HCEC 1CT (cell line): ENCODE measurements around the gene AKR1C4.
A peak's percentile ranks its signal among the peaks of the same experiment; 100 is the strongest.
"Not testable (repeated sequence)": the region's sequence is repeated elsewhere in the genome, so short reads cannot be mapped to it uniquely, and the experiment has no call there.

ENCODE experiments used
- DNase-seq: peaks from one replicate; pipeline ENCODE4 v3.0.0-alpha.2; 2017

Gene AKR1C4

DNA sequence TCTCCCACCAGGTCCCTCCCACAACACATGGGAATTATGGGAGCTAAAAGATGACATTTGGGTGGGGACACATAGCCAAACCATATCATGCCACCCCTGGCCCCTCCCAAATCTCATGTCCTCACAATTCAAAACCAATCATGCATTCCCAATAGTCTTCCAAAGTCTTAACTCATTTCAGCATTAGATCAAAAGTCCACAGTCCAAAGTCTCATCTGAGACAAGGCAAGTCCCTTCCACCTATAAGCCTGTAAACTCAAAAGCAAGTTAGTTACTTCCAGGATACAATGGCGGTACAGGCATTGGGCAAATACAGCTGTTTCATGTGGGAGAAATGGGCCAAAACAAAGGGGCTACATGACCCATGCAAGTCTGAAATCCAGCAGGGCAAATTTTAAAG is 13.1 kb downstream of the AKR1C4 start:
- DNase-seq = not testable (repeated sequence)

DNA sequence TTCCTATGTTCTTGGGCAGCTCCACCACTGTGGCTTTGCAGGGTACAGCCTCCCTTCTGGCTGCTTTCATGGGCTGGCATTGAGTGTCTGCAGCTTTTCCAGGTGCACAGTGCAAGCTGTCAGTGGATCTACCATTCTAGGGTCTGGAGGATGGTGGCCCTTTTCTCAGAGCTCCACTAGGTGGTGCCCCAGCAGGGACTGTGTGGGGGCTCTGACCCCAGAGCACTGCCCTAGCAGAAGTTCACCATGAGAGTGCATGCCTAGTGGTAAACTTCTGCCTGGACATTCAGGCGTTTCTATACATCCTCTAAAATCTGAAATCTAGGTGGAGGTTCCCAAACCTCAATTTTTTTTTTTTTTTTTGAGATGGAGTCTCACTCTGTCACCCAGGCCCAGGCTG is 13.6 kb downstream of the AKR1C4 start:
- DNase-seq = not testable (repeated sequence)

DNA sequence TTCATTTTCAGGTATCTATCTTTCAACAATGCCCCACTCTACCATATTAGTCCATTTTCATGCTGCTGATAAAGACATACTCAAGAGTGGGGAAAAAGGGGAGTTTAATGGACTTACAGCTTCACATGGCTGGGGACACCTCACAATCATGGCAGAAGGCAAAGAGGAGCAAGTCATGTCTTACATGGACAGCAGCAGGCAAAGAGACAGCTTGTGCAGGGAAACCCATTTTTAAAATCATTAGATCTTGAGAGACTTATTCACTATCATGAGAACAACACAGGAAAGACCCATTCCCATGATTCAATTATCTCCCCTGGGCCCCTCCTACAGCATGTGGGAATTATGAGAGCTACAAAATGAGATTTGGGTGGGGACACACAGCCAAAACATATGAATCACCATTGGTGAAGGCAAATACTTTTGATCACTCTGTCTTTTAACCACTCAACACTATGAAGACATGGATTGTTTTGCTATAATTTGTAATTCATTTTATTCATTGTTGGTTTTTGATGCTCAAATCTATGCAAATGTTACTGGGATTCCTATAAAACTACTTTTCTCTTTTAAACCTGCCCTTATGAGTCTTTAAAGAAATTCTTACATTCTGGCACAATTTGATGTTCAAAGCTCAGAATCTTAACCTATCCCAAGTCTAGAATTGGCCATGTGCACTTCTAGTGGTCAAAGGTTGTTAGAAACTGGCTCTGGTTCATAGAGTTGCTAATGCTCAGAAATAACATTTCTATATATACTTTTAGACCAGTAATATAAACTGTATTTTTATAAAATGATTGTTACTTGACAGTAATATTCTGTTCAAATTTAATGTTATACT is 15.3 kb downstream of the AKR1C4 start:
- DNase-seq = no peak

DNA sequence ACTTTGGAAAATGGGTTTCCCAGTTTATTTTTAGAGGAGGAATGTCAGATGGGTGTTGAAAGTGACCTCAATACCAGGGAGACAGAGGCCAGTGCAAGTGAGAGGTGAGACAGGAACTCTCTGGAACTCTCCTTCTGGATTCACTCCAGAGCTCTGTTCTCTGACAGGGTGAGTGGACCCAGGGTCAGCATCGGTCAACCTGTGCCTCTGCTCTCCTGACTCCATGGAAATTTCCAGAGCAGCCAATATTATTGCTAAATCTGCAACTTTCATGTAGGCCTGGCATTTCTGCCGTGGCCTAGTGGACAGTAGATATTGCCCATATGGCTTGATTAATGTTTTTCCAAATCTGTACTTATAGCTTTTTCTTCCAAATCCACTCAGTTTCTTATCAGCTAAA is 20.2 kb downstream of the AKR1C4 start:
- DNase-seq = no peak

DNA sequence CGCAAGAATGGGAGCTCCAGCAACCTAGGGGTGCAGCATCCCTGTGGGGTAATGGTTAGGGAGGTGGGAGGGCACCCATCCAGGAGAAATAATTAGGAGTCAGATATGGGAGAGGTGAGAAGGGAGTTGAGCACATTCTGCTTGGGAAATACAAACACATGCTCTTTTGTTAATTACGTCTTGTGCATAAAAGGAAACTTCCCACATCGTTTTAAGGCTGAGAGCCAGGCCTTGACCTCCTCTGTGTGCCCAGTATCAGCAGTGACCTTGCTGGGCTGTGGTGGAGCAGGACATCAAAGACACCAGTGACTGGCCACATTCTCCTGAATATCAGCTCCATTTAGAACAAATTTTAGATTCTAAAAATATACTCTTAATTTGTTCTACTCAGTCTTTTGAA is 22.6 kb downstream of the AKR1C4 start:
- no peak for DNase-seq

DNA sequence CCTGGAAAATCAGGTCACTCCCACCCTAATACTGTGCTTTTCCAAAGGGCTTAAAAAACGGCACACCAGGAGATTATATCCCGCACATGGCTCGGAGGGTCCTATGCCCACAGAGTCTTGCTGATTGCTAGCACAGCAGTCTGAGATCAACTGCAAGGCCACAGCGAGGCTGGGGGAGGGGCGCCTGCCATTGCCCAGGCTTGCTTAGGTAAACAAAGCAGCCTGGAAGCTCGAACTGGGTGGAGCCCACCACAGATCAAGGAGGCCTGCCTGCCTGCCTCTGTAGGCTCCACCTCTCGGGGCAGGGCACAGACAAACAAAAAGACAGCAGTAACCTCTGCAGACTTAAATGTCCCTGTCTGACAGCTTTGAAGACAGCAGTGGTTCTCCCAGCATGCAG is 26.3 kb downstream of the AKR1C4 start:
- not testable (repeated sequence) for DNase-seq

DNA sequence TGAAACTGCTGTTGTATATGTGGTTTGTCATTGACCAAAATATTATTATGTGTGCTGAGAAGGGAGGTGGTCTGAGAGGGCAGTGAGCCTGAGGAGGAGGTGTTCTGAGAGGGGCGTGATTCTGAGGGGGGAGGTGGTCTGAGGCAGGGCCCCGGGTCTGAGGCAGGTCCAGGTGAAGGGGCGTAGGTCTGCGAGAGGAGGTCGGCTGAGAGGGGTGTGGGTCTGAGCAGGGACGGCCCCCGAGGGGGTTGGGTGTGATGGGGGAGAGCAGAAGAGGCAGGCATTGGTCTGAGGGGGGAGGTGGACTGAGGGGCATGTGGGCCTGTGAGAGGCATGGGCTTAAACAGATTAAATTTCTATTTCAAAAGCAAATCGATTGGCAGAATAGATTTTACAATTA is 32.4 kb downstream of the AKR1C4 start:
- DNase-seq = no peak

DNA sequence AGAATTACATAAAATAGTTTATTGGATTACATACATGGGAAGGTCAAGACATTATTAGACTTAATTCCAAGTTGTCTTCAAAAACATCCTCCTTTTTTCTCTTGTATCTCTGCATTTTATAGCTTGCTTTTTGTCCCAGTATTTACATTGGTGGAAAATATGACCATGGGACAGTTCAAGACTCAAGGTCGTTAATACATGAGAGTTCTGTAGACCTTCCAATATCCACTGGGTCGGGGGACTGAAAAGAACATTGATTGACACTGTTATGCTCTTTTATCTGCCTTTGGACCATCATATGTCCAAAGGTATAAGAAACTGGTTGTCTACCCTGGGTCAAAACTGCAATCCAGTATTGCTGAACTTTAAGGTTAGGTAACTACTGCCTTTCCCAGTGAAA is 36.7 kb downstream of the AKR1C4 start:
- DNase-seq = no peak

DNA sequence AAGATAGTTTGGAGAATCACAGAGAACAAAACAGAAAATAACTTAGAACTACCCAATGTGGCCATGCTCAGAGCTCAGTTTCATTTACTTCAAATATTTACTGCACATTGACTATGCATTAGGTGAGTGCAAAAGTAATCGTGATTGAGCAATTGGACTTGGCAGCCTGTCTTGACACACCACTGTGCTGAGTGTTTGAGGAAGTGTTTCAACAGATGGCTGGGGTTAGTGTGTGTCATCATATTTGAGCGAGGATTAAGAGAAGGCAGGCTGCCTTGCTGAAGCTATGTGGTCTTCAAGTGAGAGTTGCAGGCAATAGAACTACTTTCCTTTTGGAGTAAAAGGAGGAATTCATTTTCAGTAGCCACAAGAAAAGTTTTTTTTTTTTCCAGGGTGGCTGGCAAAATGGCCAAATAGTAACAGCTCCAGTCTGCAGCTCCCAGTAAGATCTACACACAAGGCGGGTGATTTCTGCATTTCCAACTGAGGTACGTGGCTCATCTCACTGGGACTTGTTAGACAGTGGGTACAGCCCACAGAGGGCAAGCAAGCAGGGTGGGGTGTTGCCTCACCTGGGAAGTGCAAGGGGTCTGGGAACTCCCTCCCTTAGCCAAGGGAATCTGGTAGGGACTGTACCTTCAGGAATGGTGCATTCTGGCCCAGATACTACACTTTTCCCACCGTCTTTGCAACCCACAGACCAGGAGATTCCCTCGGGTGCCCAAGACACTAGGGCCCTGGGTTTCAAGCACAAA is 37.6 kb downstream of the AKR1C4 start:
- DNase-seq = peak; percentile 85

DNA sequence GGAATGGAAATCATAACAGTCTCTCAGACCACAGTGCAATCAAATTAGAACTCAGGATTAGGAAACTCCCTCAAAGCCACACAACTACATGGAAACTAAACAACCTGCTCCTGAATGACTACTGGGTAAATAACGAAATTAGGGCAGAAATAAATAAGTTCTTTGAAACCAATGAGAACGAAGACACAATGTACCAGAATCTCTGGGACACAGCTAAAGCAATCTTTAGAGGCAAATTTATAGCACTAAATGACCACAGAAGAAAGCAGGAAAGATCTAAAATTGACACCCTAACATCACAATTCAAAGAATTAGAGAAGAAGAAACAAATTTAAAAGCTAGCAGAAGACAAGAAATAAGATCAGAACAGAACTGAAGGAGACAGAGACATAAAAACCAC is 40.9 kb downstream of the AKR1C4 start:
- not testable (repeated sequence) for DNase-seq

DNA sequence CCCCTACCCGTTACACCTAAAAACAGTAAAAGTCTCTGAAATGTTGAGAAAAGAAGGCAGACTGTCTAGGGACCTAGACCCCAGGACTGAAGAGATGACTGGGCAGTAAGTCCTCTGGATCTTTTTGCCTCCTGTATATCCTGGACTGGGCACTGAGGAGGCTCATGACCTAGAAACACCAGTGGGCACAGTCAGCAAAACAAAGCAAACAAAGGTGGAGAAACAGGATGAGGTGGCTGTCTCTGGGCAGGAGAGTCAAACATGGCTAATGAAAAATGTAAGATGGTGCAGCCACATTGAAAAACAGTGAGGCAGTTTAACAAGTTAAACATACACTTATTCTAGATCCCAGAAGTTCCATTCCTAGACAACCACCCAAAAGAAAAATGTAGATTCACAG is 45.9 kb downstream of the AKR1C4 start:
- DNase-seq = no peak

DNA sequence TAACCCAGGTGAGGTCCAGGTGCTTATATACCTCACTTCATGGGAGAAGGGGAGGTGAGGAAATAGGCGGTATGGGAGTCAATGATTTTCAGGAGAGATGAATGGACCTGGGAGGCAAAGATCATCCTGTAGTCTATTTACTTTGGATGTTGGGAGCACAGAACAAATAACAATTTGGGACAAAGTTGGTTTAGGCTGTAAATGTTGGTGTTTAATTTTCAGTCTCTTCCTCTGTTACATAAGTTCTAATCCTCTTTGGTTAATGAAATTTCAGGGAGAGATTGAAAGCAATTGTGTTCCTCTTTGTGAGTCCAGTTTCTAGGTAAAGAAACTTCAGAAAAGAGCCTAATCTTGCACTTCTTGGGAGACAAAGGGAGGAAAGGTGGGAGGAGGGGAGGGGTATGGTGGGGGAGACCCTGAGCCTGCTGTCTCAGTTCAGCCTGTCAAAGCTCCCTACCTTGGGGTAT is 46.9 kb downstream of the AKR1C4 start:
- DNase-seq = no peak

DNA sequence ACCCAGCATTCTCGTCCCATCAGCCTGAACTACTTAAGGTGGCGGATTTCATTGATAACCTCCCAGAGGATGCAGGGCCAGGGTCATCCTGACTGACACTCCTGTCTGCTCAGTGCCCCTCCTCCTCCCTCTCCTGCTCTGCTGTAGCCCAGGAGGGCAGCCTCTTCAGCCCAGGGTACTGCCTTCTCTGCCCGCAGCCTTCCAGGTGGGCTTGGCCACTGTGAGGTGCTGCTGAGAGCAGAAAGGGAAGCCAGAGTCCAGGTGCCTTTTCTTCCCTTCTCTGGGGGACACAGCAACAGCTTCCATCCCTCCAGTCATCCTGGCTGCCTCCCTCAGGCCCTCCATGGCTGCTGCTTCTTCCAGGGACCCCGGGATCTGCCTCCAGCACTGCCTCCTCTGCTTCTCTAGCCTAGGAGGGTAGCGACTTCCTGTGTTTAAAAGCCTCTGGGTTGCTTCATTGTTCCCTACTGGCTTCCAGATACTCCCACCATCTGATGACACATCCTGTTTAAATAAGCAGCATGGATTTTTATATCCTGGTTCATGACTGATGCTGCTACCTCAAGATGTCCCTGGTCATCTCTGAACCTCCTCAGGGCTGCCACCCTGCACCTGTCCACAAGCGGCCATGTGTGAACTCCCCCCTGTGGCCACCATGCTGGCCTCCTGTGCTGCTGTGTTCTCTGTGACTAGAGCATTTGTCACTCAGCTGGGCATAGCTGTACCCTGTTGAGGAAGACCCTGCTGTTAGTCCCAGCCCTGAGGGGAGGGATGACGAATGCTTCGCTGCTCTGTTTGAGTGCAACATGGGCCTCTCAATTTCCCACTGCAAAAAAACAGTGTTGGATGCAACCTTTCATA is 55.8 kb downstream of the AKR1C4 start:
- peak; percentile 20 for DNase-seq

DNA sequence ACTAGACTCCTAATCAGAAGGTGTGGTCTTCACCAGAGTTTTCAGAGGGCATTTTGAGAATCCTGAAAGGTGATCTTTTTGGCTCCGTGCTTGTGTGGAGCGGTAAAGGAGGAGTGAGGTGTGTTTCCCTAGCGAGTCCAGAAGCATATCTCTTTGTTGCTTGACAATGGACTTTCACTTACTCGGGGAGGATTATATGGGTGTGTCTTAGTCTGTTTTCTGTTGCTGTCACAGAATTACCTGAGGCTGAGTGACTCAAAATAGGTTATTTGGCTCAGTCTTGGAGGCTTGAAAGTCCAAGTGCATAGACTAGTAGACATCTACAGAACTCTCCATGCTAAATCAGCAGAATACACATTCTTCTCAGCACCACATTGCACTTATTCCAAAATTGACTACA is 57.9 kb downstream of the AKR1C4 start:
- DNase-seq = no peak

DNA sequence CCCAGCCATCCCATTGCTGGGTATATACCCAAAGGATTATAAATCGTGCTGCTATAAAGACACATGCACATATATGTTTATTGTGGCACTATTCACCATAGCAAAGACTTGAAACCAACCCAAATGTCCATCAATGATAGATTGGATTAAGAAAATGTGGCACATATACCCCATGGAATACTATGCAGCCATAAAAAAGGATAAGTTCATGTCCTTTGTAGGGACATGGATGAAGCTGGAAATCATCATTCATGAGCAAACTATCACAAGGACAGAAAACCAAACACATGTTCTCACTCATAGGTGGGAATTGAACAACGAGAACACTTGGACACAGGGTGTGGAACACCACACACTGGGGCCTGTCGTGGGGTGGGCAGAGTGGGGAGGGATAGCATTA is 61.1 kb downstream of the AKR1C4 start:
- DNase-seq = not testable (repeated sequence)

DNA sequence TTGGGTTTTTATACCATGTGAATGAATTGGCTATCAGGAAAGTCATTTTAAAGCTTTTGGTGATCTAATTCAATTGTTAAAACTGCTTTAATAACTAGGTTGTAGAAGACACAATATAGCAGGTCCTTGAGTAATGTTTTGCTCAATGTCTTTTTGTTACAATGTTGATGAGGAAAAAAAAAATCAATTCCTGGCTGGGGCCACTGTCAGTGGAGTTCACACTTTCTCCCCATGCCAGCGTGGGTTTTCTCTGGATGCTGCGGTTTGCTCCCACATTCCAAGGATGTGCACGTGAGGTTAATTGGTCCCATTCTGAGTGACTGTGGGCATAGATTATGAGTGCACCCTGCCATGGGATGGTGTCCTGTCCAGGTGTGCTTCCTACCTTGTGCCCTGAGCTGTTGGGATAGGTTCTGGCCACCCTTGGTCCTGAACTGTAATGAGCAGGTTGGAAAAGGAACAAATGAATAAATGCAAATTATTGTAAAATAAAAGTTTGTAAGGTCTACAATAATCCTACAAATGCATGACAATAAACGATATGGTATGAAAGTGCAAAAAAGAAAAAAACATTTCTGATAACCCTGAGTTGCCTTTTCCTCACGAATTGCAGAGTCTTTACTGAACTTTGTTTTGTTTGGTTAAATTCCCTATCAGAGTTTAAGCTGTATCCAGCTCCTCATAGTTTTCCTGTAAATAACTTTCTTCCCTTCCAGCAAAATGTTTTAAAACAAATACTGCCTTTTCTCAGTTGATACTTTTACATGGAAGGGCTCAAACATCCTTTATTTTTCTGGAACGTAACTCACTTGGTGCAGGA is 62.7 kb downstream of the AKR1C4 start:
- no peak for DNase-seq

DNA sequence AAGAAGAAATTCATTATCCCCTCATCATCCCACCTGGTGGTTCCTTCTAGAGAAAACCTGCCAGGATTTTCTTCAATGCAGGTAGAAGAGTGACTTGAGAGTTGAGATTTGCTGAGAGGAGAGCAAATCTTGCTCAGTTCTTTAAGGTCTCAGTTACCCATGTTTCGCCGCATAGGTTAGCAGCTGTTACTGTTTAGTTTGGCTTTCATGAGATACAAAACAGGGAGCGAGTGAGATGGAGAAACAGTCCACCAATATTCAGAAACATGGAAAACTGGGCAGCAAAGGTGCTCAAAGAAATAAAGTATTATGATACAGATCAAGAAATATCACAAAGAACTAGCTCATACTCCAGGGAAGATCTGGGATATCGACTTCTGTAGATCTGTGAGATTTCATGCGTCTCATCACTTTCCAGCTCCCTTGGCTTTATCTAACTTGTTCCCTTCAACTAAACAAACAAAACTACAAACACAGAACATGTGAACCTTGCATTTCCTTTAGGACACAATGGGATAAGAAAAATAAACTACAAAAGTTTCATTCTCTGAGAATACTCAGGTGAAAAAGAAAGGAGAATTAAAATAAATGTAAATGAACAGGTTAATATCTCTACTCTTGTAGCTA is 63.4 kb downstream of the AKR1C4 start:
- DNase-seq = no peak

DNA sequence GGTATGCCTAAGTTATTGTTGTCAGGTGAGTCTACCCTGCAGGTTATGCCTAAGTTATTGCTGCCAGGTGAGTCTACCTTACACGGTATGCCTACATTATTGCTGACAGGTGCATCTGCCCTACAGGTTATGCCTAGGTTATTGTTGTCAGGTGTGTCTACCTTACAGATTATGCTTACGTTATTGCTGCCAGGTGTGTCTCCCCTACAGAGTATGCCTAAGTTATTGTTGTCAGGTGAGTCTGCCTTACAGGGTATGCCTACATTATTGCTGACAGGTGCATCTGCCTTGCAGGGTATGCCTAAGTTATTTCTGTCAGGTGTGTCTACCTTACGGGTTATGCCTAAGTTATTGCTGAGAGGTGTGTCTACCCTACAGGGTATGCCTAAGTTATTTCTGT is 64.2 kb downstream of the AKR1C4 start:
- no peak for DNase-seq

DNA sequence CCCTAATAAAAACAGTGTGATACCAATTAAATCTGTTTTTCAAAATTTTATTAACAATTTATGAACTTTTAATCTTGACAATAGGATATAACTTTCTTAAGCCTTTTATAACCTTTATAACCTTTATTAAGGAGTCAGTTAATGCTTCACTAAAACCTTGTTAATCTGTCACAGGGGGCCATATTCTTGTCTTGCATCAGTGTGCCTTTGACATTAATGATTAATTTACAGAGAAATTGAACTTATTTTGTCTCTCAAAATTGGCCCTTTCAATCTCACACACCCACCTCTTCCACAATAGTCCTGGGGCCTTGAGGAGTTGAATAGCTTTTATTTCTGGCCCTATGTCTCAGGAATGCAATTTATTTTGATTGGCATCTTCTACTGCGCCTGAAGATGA is 68.5 kb downstream of the AKR1C4 start:
- DNase-seq = no peak

DNA sequence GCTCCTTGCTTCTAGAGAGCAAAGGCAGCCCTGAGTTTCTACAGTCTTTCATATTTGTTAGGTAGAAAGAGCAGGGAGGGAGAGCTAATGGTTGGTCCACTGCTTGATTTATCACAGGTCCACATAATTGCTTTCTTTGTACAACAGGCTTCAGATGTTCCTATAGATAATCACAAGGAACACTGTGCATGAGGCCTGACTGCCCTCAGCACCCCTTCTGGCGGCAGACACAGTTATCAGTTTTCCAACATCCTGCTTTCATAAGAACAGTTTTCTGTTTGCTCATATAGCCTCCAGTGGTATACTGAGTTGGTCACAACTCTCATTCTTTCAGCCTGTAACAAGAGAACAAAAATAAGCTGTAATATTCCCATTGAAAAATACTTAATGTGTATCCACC is 69.7 kb downstream of the AKR1C4 start:
- DNase-seq = no peak

DNA sequence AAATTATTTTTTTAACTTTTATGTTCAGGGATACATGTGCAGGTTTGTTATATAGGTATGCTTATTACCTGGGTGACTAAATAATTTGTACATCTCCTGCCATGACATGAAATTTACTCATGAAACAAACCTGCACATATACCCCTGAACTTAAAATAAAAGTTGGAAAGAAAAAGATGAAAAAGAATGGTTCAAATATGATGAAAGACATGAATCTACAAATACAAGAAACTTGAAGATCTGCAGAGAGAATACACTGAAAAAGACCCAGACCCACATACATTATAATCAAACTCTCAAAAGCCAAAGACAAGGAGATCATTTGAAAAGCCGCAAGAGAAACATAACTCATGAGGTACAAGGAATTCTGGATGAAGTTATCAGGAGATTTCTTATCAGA is 70.2 kb downstream of the AKR1C4 start:
- no peak for DNase-seq

DNA sequence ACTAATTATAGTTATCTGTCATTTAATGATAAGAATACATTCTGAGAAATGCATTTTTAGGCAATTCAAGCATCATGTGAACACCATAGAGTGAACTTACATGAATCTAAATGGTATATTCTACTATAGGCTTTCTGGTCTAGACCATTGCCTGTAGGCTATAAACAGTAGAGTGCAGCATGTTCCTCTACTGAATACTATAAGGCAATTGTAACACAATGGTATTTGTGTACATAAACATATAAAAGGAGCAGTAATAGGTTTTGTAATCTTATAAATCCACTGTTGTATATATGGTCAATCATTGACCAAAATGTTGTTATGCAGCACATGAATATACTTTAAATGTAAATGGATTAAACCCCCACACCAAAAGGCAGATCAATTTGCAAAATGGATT is 71.6 kb downstream of the AKR1C4 start:
- peak; percentile 18 for DNase-seq
